H1 (cell line): Measurements from ENCODE around the gene FAAH2. TPM values are rescaled to one million over a fixed set of nuclear protein-coding genes. Genes with fewer than 3 reads are reported as not detected.

Experiments
- CTCF ChIA-PET: fragments of 300-600 bp; sonication (Branson Sonifier 250); formaldehyde crosslinking; loops from one replicate; lab custom pipeline; 2021; ENCODE audit not compliant: partially characterized antibody; lab: Charles Lee
- POLR2A ChIA-PET: fragments of 300-600 bp; sonication (Branson Sonifier 250); formaldehyde crosslinking; loops from one replicate; lab custom pipeline; 2021; ENCODE audit warnings: inconsistent platforms; ENCODE audit not compliant: partially characterized antibody; lab: Charles Lee
- DNase-seq, 2 experiments: peaks; one replicate each; pipeline versions ENCODE4 v3.0.0 to v3.0.0-alpha.2; 2010 to 2022; ENCODE audit warnings: low spot score in 2 of 2, low read depth in 1 of 2, mixed read lengths in 1 of 2
- FAIRE-seq: peaks from 2 replicates; lab custom pipeline; 2011; peaks lifted over from hg19 to GRCh38; lab: Jason Lieb, UNC
- H2AFZ ChIP-seq: 2 replicates; pipeline ENCODE4 v1.8.1; 2012; ENCODE audit warnings: low read length, inconsistent platforms
- H2AK5ac ChIP-seq: 2 replicates; pipeline ENCODE4 v1.6.1; 2013; ENCODE audit warnings: low read depth, low read length
- H2BK120ac ChIP-seq: replicated peaks from 2 replicates; pipeline ENCODE3; 2013; ENCODE audit warnings: low read depth, low read length, inconsistent platforms
- H2BK12ac ChIP-seq: 2 replicates; pipeline ENCODE4 v1.6.1; 2013; ENCODE audit warnings: low read depth, low read length
- H2BK15ac ChIP-seq: 2 replicates; pipeline ENCODE4 v1.6.1; 2013; ENCODE audit warnings: low read length
- H2BK20ac ChIP-seq: 2 replicates; pipeline ENCODE4 v1.6.1; 2013; ENCODE audit warnings: low read length
- H2BK5ac ChIP-seq: 2 replicates; pipeline ENCODE4 v1.6.1; 2013; ENCODE audit warnings: low read depth, low read length
- H3K14ac ChIP-seq: 2 replicates; pipeline ENCODE4 v1.6.1; 2013; ENCODE audit warnings: inconsistent platforms; ENCODE audit not compliant: insufficient read length
- H3K18ac ChIP-seq: 2 replicates; pipeline ENCODE4 v1.6.1; 2013; ENCODE audit warnings: low read length; ENCODE audit errors: extremely low read depth
- H3K23ac ChIP-seq: 2 replicates; pipeline ENCODE4 v1.6.1; 2013; ENCODE audit warnings: inconsistent platforms; ENCODE audit not compliant: insufficient read length
- H3K23me2 ChIP-seq: 2 replicates; pipeline ENCODE4 v1.6.1; 2013; ENCODE audit warnings: low read depth, low read length
- H3K27ac ChIP-seq: 2 replicates; pipeline ENCODE4 v1.6.1; 2011; ENCODE audit warnings: low read depth, low read length, inconsistent platforms
- H3K27me3 ChIP-seq, 4 experiments: replicated peaks in 1 of 4; 1 replicate in 1 of 4; 2 replicates in 3 of 4; pipeline versions ENCODE4 v1.6.1 to v1.8.1; 2011 to 2013; ENCODE audit warnings: low read length in 3 of 4, mild to moderate bottlenecking in 3 of 4, inconsistent platforms in 2 of 4, mixed read lengths in 2 of 4, moderate library complexity in 1 of 4; ENCODE audit not compliant: control insufficient read depth in 3 of 4, insufficient read depth in 3 of 4; ENCODE audit errors: extremely low read depth in 1 of 4
- H3K36me3 ChIP-seq, 4 experiments: 2 replicates each; pipeline versions ENCODE4 v1.6.1 to v1.8.1; 2011 to 2013; ENCODE audit warnings: mild to moderate bottlenecking in 4 of 4, low read length in 3 of 4, moderate library complexity in 2 of 4, control low read depth in 1 of 4, inconsistent platforms in 1 of 4; ENCODE audit not compliant: insufficient read depth in 4 of 4, control insufficient read depth in 2 of 4
- H3K4ac ChIP-seq: replicated peaks from 2 replicates; pipeline ENCODE3; 2013; ENCODE audit warnings: low read length, low read depth, mixed read lengths, inconsistent platforms; ENCODE audit not compliant: insufficient read length
- H3K4me1 ChIP-seq, 4 experiments: replicated peaks in 1 of 4; 1 replicate in 1 of 4; 2 replicates in 3 of 4; pipeline versions ENCODE4 v1.6.1 to v1.8.1; 2011 to 2013; ENCODE audit warnings: low read length in 3 of 4, inconsistent platforms in 2 of 4, mixed read lengths in 1 of 4; ENCODE audit not compliant: insufficient read depth in 4 of 4, control insufficient read depth in 3 of 4
- H3K4me2 ChIP-seq, 2 experiments: 2 replicates each; pipeline versions ENCODE4 v1.6.1 to v1.8.1; 2011 to 2013; ENCODE audit warnings: low read depth in 2 of 2, low read length in 2 of 2, control low read depth in 1 of 2, inconsistent platforms in 1 of 2, mild to moderate bottlenecking in 1 of 2; ENCODE audit not compliant: insufficient read depth in 1 of 2
- H3K4me3 ChIP-seq, 4 experiments: fragments of 200-600, 300-600 bp in 1 of 4; sonication (generic), shearing (Covaris generic), sonication (Bioruptor Twin) in 1 of 4; 2 replicates each; pipeline versions ENCODE4 v1.5.1 to v1.8.1; 2011 to 2016; ENCODE audit warnings: low read length in 4 of 4, low read depth in 3 of 4, control low read depth in 2 of 4, inconsistent platforms in 2 of 4, mild to moderate bottlenecking in 2 of 4, mixed read lengths in 1 of 4, moderate library complexity in 1 of 4; ENCODE audit not compliant: insufficient read depth in 2 of 4; ENCODE audit errors: extremely low read depth in 1 of 4
- H3K56ac ChIP-seq: replicated peaks from 2 replicates; pipeline ENCODE3; 2013; ENCODE audit warnings: low read depth, mild to moderate bottlenecking, mixed read lengths, low read length, inconsistent platforms; ENCODE audit not compliant: insufficient read length
- H3K79me1 ChIP-seq: 2 replicates; pipeline ENCODE4 v1.6.1; 2013; ENCODE audit warnings: low read depth, low read length, control low read depth
- H3K79me2 ChIP-seq, 2 experiments: 2 replicates each; pipeline versions ENCODE4 v1.6.1 to v1.8.1; 2012 to 2013; ENCODE audit warnings: low read length in 2 of 2, mild to moderate bottlenecking in 2 of 2, inconsistent platforms in 1 of 2; ENCODE audit not compliant: insufficient read depth in 2 of 2, control insufficient read depth in 1 of 2
- H3K9ac ChIP-seq, 4 experiments: replicated peaks in 1 of 4; 1 replicate in 1 of 4; 2 replicates in 3 of 4; pipeline versions ENCODE4 v1.6.1 to v1.8.1; 2011 to 2013; ENCODE audit warnings: low read depth in 3 of 4, low read length in 3 of 4, control low read depth in 2 of 4, mild to moderate bottlenecking in 2 of 4, moderate library complexity in 2 of 4, inconsistent platforms in 1 of 4; ENCODE audit errors: extremely low read depth in 1 of 4
- H3K9me3 ChIP-seq, 2 experiments: 2 replicates each; pipeline versions ENCODE4 v1.6.1 to v1.8.1; 2012 to 2013; ENCODE audit warnings: mild to moderate bottlenecking in 2 of 2, moderate library complexity in 2 of 2, control low read depth in 1 of 2, inconsistent platforms in 1 of 2, low read depth in 1 of 2, low read length in 1 of 2, mixed read lengths in 1 of 2; ENCODE audit not compliant: insufficient read depth in 2 of 2
- H4K20me1 ChIP-seq, 2 experiments: replicated peaks in 1 of 2; 2 replicates each; pipeline versions ENCODE3 to v1.8.1; 2011 to 2013; ENCODE audit warnings: inconsistent platforms in 2 of 2, low read length in 2 of 2, mild to moderate bottlenecking in 1 of 2; ENCODE audit not compliant: insufficient read depth in 2 of 2, control insufficient read depth in 1 of 2
- H4K5ac ChIP-seq: 2 replicates; pipeline ENCODE4 v1.6.1; 2013; ENCODE audit warnings: low read length, low read depth, mixed read lengths, inconsistent platforms; ENCODE audit not compliant: insufficient read length
- H4K8ac ChIP-seq: 2 replicates; pipeline ENCODE4 v1.8.0; 2013; ENCODE audit warnings: mild to moderate bottlenecking, moderate library complexity, low read length, inconsistent platforms; ENCODE audit not compliant: insufficient read depth; ENCODE audit errors: extremely low read depth
- H4K91ac ChIP-seq: replicated peaks from 2 replicates; pipeline ENCODE3; 2013; ENCODE audit warnings: low read length, mixed read lengths, inconsistent platforms; ENCODE audit not compliant: insufficient read length
- CREB1 ChIP-seq: IDR thresholded peaks from 2 replicates; pipeline ENCODE4 v1.6.1; 2012; ENCODE audit warnings: inconsistent platforms
- JUN ChIP-seq: IDR thresholded peaks from 2 replicates; pipeline ENCODE4 v1.6.1; 2011; ENCODE audit warnings: low read depth, mild to moderate bottlenecking, improper control_type of control experiment, low read length
- JUND ChIP-seq: IDR thresholded peaks from 2 replicates; pipeline ENCODE4 v1.6.1; 2011; ENCODE audit warnings: mild to moderate bottlenecking, improper control_type of control experiment, low read length
- MAX ChIP-seq: IDR thresholded peaks from 2 replicates; pipeline ENCODE4 v1.6.1; 2012; ENCODE audit warnings: inconsistent platforms
- POLR2A ChIP-seq, 2 experiments: IDR thresholded peaks; 1 replicate in 1 of 2; 2 replicates in 1 of 2; pipeline ENCODE4 v1.6.1; 2011; ENCODE audit warnings: low read depth in 2 of 2, low read length in 2 of 2, mild to moderate bottlenecking in 2 of 2; ENCODE audit errors: control extremely low read depth in 1 of 2
- POLR2AphosphoS5 ChIP-seq: IDR thresholded peaks from 2 replicates; pipeline ENCODE4 v1.6.1; 2011; ENCODE audit warnings: low read depth, low read length
- RFX5 ChIP-seq: IDR thresholded peaks from 2 replicates; pipeline ENCODE4 v1.6.1; 2011; ENCODE audit warnings: low read depth, low read length, improper control_type of control experiment, borderline replicate concordance
- SP1 ChIP-seq: IDR thresholded peaks from 2 replicates; pipeline ENCODE4 v1.6.1; 2011; ENCODE audit warnings: low read depth, low read length
- SP2 ChIP-seq: IDR thresholded peaks from 2 replicates; pipeline ENCODE4 v1.6.1; 2012; ENCODE audit warnings: mild to moderate bottlenecking, low read length, inconsistent platforms
- TBP ChIP-seq: IDR thresholded peaks from 2 replicates; pipeline ENCODE4 v1.6.1; 2011; ENCODE audit warnings: low read depth, low read length, improper control_type of control experiment
- ZNF274 ChIP-seq: IDR thresholded peaks from 2 replicates; pipeline ENCODE4 v1.7.0; 2012; ENCODE audit warnings: low read length, borderline replicate concordance; ENCODE audit errors: extremely low read depth
- WGBS, 2 experiments: shearing (Covaris generic) in 1 of 2; methylation state at CpG; one replicate each; pipeline versions ENCODE4 v1.1.6 to v1.1.7; 2013 to 2015; ENCODE audit warnings: low lambda C conversion rate in 2 of 2, mixed read lengths in 2 of 2, inconsistent platforms in 1 of 2, low coverage in 1 of 2, missing lambda C conversion rate in 1 of 2; ENCODE audit not compliant: insufficient replicate concordance in 2 of 2, insufficient coverage in 1 of 2, insufficient read length in 1 of 2; ENCODE audit errors: extremely low coverage in 1 of 2, missing lambda C conversion rate in 1 of 2; 5-methylcytosine and 5-hydroxymethylcytosine counted together
- polyA plus RNA-seq, 7 experiments: library from polyadenylated mRNA; depleted of rRNA in 3 of 7; stranded (reverse) in 5 of 7; unstranded in 2 of 7; fragments of >200 nt in 5 of 7; fragments of 200-250 nt in 2 of 7; gene quantifications; 1 replicate in 5 of 7; 2 replicates in 1 of 7; 4 replicates in 1 of 7; pipeline versions ENCODE4 v1.2.1 to v1.2.3, GENCODE V29; 2011 to 2013; ENCODE audit warnings: missing spikeins in 2 of 7, mixed read lengths in 2 of 7
- total RNA-seq: library from RNA; stranded (reverse); fragmentation: NEBNext Ultra II Directional; extraction: Animal tissue kit (Norgen Biotek cat#: 25700); gene quantifications from 2 replicates; pipeline ENCODE4 v1.2.1, GENCODE V29; 2021
- TF ChIP-seq, protein P1 (sequence below): IDR thresholded peaks from 2 replicates; pipeline ENCODE4 v1.6.1; 2012; ENCODE audit warnings: inconsistent platforms

The FAAH2 gene
- total and polyA plus RNA-seq, 2 of the 8 experiments (the other 6 are each of a cell fraction or from before 2014, with no cell fraction given): 3.6 to 4.4 TPM

DNA sequence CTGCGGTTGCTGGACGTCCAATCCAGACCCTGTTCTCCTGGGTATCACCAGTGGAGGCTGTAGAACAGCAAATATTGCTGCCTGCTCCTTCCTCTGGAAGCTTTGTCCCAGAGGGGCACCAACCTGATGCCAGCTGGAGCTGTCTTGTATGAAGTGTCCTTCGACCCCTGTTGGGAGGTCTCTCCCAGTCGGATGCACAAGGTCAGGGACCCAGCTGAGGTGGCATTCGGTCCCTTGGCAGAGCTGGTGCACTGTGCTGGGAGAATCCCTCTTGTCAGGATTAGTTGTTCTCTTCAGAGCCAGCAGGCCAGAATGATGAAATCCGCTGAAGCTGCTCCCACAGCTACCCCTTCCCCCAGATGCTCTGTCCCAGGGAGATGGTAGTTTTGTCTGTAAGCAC lies 195.0 kb downstream of the FAAH2 start:
- Histone ChIP-seq H4K5ac (no peak overlapping the region), H3K9me3 (no peaks in the 10 kb centered on the region), H3K27me3 (no peaks in the 10 kb centered on the region), H3K4me1 (no peaks in the 10 kb centered on the region), H3K23ac (no peak overlapping the region), H4K91ac (no peak overlapping the region), H3K4me3 (no peak overlapping the region), H3K79me1 (no peaks in the 10 kb centered on the region), H3K4me2 (no peak overlapping the region), H2BK15ac (no peak overlapping the region), H2BK120ac (no peak overlapping the region), H3K18ac (no peak overlapping the region), H2AK5ac (no peak overlapping the region), H3K9ac (no peak overlapping the region), H3K14ac (no peak overlapping the region), H3K23me2 (no peaks in the 10 kb centered on the region), H2BK20ac (no peak overlapping the region), H4K20me1 (no peaks in the 10 kb centered on the region), H3K27ac (no peak overlapping the region), H2BK5ac (no peak overlapping the region), H3K56ac (no peak overlapping the region), H3K36me3 (no peaks in the 10 kb centered on the region), H3K4ac (no peak overlapping the region), H2AFZ (no peak overlapping the region), H3K79me2 (no peaks in the 10 kb centered on the region), H2BK12ac (no peak overlapping the region), H4K8ac (no peak overlapping the region)
- DNase-seq: no peak
- POLR2A ChIA-PET: no interaction called here
- 85% methylated on average over 4 of the region's 6 CpGs; no CpG with 5 or more reads in 1 of the 2 experiments for WGBS, 2 experiments
- CTCF ChIA-PET: interaction anchor here (2.0 kb wide), 1 partner anchor 27 kb away, joined by 9 read pairs; no protein-coding TSS in a partner anchor
- no peak for FAIRE-seq
- TF ChIP-seq ZNF274 (no peak), MAX (no peak), JUN (no peak), JUND (no peak), SP1 (no peak), SP2 (no peak), CREB1 (no peak), RFX5 (no peak), POLR2AphosphoS5 (no peak), POLR2A (IDR thresholded peaks at IDR 0.05; ENCODE audit: control extremely low read depth in 1 of 2, low read depth in 2 of 2, low read length in 2 of 2) (no peak), TBP (no peak)
- TF ChIP-seq, protein P1, sequence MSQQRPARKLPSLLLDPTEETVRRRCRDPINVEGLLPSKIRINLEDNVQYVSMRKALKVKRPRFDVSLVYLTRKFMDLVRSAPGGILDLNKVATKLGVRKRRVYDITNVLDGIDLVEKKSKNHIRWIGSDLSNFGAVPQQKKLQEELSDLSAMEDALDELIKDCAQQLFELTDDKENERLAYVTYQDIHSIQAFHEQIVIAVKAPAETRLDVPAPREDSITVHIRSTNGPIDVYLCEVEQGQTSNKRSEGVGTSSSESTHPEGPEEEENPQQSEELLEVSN: no peak
